Measurements from ENCODE around the gene FALEC.

FALEC gene

GRCh38 chr1:150512846-150513245 lies 2.7 kb upstream of the FALEC start:
- Histone ChIP-seq H2AFZ (ENCODE audit: low read depth, low read length) (no peak overlapping the region), H3K4me3 (ENCODE audit: low read depth in 1 of 2, low read length in 2 of 2) (no peak overlapping the region), H3K79me2 (ENCODE audit: insufficient read depth, low read length) (no peaks in the 10 kb centered on the region), H3K36me3 (ENCODE audit: insufficient read depth, low read length) (0 out of 2 replicates have a peak, but pooled peaks cover 3% of the 10 kb centered on the region), H3K27ac (ENCODE audit: low read length) (no peak overlapping the region), H3K4me2 (ENCODE audit: insufficient read depth, low read length) (no peak overlapping the region), H3K9me3 (ENCODE audit: insufficient read depth, low read length, severe bottlenecking) (no peaks in the 10 kb centered on the region), H3K4me1 (ENCODE audit: insufficient read depth, low read length) (peaks cover 16% of the 10 kb centered on the region), H3K27me3 (ENCODE audit: insufficient read depth, low read length, poor library complexity) (no peaks in the 10 kb centered on the region), H4K20me1 (ENCODE audit: insufficient read depth, low read length) (no peaks in the 10 kb centered on the region), H3K9ac (ENCODE audit: low read depth, low read length) (no peak overlapping the region)
- ATAC-seq (ENCODE audit: insufficient read depth, low read depth) (no peak), DNase-seq (no peak)
- TF ChIP-seq CTCF (IDR thresholded peaks at IDR 0.05; ENCODE audit: borderline replicate concordance, extremely low read depth, low read length, poor library complexity, severe bottlenecking) = no peak
- no peak for TF ChIP-seq EZH2 (IDR thresholded peaks at IDR 0.05; ENCODE audit: borderline replicate concordance, low read depth, low read length, severe bottlenecking)

- TF ChIP-seq CTCF (IDR thresholded peaks at IDR 0.05; ENCODE audit: borderline replicate concordance, extremely low read depth, low read length, poor library complexity, severe bottlenecking) (no peak), EZH2 (IDR thresholded peaks at IDR 0.05; ENCODE audit: borderline replicate concordance, low read depth, low read length, severe bottlenecking) (no peak)
- H2AFZ ChIP-seq (ENCODE audit: low read depth, low read length) = no peak overlapping the region
- no peak for DNase-seq
Measured at GRCh38 chr1:150513351-150513791, 2.2 kb upstream of the FALEC start.

GRCh38 chr1:150514260-150514659 lies 1.3 kb upstream of the FALEC start:
- Histone ChIP-seq H3K4me2 (ENCODE audit: insufficient read depth, low read length) (no peak overlapping the region), H3K27ac (ENCODE audit: low read length) (no peak overlapping the region), H3K9ac (ENCODE audit: low read depth, low read length) (no peak overlapping the region)

More at GRCh38 chr1:150513351-150513791, 2.2 kb upstream of the FALEC start:
- Histone ChIP-seq H4K20me1 (ENCODE audit: insufficient read depth, low read length) (no peaks in the 10 kb centered on the region), H3K36me3 (ENCODE audit: insufficient read depth, low read length) (no peaks in the 10 kb centered on the region), H3K27me3 (ENCODE audit: insufficient read depth, low read length, poor library complexity) (no peaks in the 10 kb centered on the region), H3K4me1 (ENCODE audit: insufficient read depth, low read length) (peaks cover 16% of the 10 kb centered on the region), H3K4me3 (ENCODE audit: low read depth in 1 of 2, low read length in 2 of 2) (no peak overlapping the region), H3K4me2 (ENCODE audit: insufficient read depth, low read length) (no peak overlapping the region), H3K9me3 (ENCODE audit: insufficient read depth, low read length, severe bottlenecking) (no peaks in the 10 kb centered on the region), H3K79me2 (ENCODE audit: insufficient read depth, low read length) (no peaks in the 10 kb centered on the region), H3K9ac (ENCODE audit: low read depth, low read length) (no peak overlapping the region), H3K27ac (ENCODE audit: low read length) (no peak overlapping the region)
- no peak for ATAC-seq (ENCODE audit: insufficient read depth, low read depth)

More at GRCh38 chr1:150514260-150514659, 1.3 kb upstream of the FALEC start:
- no peaks in the 10 kb centered on the region for H3K36me3 ChIP-seq (ENCODE audit: insufficient read depth, low read length)
- no peaks in the 10 kb centered on the region for H4K20me1 ChIP-seq (ENCODE audit: insufficient read depth, low read length)
- H3K4me1 ChIP-seq (ENCODE audit: insufficient read depth, low read length) = peaks cover 16% of the 10 kb centered on the region
- TF ChIP-seq EZH2 (IDR thresholded peaks at IDR 0.05; ENCODE audit: borderline replicate concordance, low read depth, low read length, severe bottlenecking) (no peak), CTCF (IDR thresholded peaks at IDR 0.05; ENCODE audit: borderline replicate concordance, extremely low read depth, low read length, poor library complexity, severe bottlenecking) (no peak)
- DNase-seq = no peak
- no peaks in the 10 kb centered on the region for H3K79me2 ChIP-seq (ENCODE audit: insufficient read depth, low read length)
- ATAC-seq (ENCODE audit: insufficient read depth, low read depth) = no peak
- H2AFZ ChIP-seq (ENCODE audit: low read depth, low read length) = no peak overlapping the region
- H3K4me3 ChIP-seq (ENCODE audit: low read depth in 1 of 2, low read length in 2 of 2) = no peak overlapping the region
- H3K9me3 ChIP-seq (ENCODE audit: insufficient read depth, low read length, severe bottlenecking) = no peaks in the 10 kb centered on the region
- no peaks in the 10 kb centered on the region for H3K27me3 ChIP-seq (ENCODE audit: insufficient read depth, low read length, poor library complexity)

All from DND-41 (cell line).